Astrocyte (in vitro differentiated cells and primary cell): ENCODE results near the gene WTIP.

Source experiments
- EZH2 ChIP-seq: IDR thresholded peaks from 2 replicates; pipeline ENCODE4 v1.6.1; 2012; ENCODE audit warnings: mild to moderate bottlenecking, low read length, inconsistent platforms; ENCODE audit not compliant: insufficient read depth
- TF ChIP-seq, protein P1 (sequence below): IDR thresholded peaks from 2 replicates; pipeline ENCODE4 v1.5.1; 2011; ENCODE audit warnings: low read depth, mild to moderate bottlenecking, inconsistent platforms, low read length, moderate library complexity; ENCODE audit not compliant: insufficient read depth

DNA sequence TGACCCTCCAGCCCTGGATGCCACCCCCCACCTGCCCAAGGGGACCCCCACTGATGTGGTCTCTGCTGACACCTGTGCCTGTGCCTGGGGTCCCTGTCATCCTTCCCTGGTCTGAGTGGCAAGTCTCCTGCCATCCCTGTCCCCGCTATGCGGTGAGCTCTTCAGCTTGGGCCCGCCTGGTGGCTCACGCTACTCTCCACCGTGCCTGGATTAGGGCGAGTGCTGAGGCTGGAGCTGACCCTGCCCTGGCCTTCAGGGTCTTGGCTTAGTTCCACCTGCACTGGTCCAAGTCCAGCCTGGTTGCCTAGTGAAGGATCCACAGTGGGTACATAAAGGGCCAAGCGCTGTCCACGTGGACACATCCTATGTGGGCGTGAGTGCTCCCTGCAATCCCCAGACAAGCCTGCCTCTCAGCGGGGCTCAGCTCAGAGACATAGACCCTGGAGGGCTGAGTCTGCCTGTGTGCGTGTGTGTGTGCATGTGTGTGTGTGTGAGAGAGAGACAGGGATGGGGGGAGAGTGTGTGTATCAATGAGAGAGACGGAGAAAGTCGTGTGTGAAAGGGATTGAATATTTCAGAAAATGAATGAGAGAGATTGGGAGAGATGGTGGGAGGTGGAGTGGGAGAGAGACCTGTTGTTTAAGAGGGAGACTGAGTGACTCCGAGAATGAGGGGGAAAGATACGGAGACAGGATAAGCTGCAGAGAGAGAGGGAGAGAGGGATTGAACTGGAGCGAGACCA, 22.1 kb downstream of the WTIP start:
- TF ChIP-seq, protein P1, sequence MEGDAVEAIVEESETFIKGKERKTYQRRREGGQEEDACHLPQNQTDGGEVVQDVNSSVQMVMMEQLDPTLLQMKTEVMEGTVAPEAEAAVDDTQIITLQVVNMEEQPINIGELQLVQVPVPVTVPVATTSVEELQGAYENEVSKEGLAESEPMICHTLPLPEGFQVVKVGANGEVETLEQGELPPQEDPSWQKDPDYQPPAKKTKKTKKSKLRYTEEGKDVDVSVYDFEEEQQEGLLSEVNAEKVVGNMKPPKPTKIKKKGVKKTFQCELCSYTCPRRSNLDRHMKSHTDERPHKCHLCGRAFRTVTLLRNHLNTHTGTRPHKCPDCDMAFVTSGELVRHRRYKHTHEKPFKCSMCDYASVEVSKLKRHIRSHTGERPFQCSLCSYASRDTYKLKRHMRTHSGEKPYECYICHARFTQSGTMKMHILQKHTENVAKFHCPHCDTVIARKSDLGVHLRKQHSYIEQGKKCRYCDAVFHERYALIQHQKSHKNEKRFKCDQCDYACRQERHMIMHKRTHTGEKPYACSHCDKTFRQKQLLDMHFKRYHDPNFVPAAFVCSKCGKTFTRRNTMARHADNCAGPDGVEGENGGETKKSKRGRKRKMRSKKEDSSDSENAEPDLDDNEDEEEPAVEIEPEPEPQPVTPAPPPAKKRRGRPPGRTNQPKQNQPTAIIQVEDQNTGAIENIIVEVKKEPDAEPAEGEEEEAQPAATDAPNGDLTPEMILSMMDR = no peak
- TF ChIP-seq EZH2 = no peak
